A549 (cell line): ENCODE data around the gene SLC38A2. TPM values are rescaled to one million over a fixed set of nuclear protein-coding genes. Genes with fewer than 3 reads are reported as not detected.

Source experiments
- ATAC-seq, 2 experiments: fragments of 200-7000 bp in 1 of 2; fragments of >200 bp in 1 of 2; cut with Nextera tagmentation in 1 of 2; cut with Tn5 transposase in 1 of 2; 3 replicates each; pipeline versions ENCODE4 v1.8.0 to v1.9.1; 2018 to 2020; ENCODE audit warnings: mild to moderate bottlenecking in 1 of 2, moderate library complexity in 1 of 2
- CTCF ChIA-PET: fragments of 300-600 bp; sonication (Branson Sonifier 250); formaldehyde crosslinking; extraction: SDS; loops from one replicate; lab custom pipeline; 2021; ENCODE audit warnings: antibody characterized with exemption, inconsistent platforms; lab: Yijun Ruan, JAX
- POLR2A ChIA-PET: fragments of 350-600 bp; formaldehyde crosslinking; extraction: SDS; loops from one replicate; lab custom pipeline; 2021; ENCODE audit warnings: antibody characterized with exemption, inconsistent platforms; lab: Yijun Ruan, JAX
- DNase-seq, 2 experiments: peaks; one replicate each; pipeline versions ENCODE4 v3.0.0 to v3.0.0-alpha.2; 2011 to 2016; ENCODE audit warnings: low read depth in 1 of 2, low spot score in 1 of 2
- FAIRE-seq: peaks from 2 replicates; lab custom pipeline; 2011; peaks lifted over from hg19 to GRCh38; lab: Jason Lieb, UNC
- H3K27ac ChIP-seq, 2 experiments: fragments of >200 bp; sonication (Bioruptor Twin); formaldehyde crosslinking; 3 replicates each; pipeline ENCODE4 v1.5.1; 2016 to 2017
- H3K4me1 ChIP-seq: fragments of >200 bp; sonication (Bioruptor Twin); formaldehyde crosslinking; 3 replicates; pipeline ENCODE4 v1.6.1; 2016
- H3K4me2 ChIP-seq: fragments of >200 bp; sonication (Bioruptor Twin); formaldehyde crosslinking; 3 replicates; pipeline ENCODE4 v1.6.1; 2016
- H3K4me3 ChIP-seq: fragments of >200 bp; sonication (Bioruptor Twin); formaldehyde crosslinking; 3 replicates; pipeline ENCODE4 v1.5.1; 2016
- H3K9me3 ChIP-seq: fragments of >200 bp; sonication (Bioruptor Twin); formaldehyde crosslinking; 3 replicates; pipeline ENCODE4 v1.6.1; 2016
- BCL3 ChIP-seq: fragments of >200 bp; sonication (Bioruptor Twin); formaldehyde crosslinking; IDR thresholded peaks from 3 replicates; pipeline ENCODE4 v1.6.1; 2016
- ESRRA ChIP-seq: fragments of 150-350 bp; IDR thresholded peaks from 2 replicates; pipeline ENCODE4 v1.6.1; 2014; ENCODE audit warnings: mild to moderate bottlenecking, low read length, borderline replicate concordance
- FOSL2 ChIP-seq, 2 experiments: fragments of 450-650 bp in 1 of 2; fragments of >200 bp in 1 of 2; sonication (Bioruptor Twin) in 1 of 2; formaldehyde crosslinking; IDR thresholded peaks; 2 replicates each; pipeline versions ENCODE4 v1.5.0 to v1.6.1; 2016 to 2020; ENCODE audit warnings: mild to moderate bottlenecking in 1 of 2, moderate library complexity in 1 of 2
- FOXS1 ChIP-seq: fragments of 250-450 bp; sonication (Bioruptor Pico); IDR thresholded peaks from 2 replicates; pipeline ENCODE4 v1.5.0; 2020; ENCODE audit warnings: mild to moderate bottlenecking, moderate library complexity
- HES2 ChIP-seq: fragments of >200 bp; sonication (Bioruptor Twin); formaldehyde crosslinking; IDR thresholded peaks from 2 replicates; pipeline ENCODE4 v1.6.1; 2016
- HEYL ChIP-seq: fragments of 250-450 bp; sonication (Bioruptor Pico); IDR thresholded peaks from 2 replicates; pipeline ENCODE4 v1.8.0; 2021; ENCODE audit warnings: mild to moderate bottlenecking, moderate library complexity
- HOXB5 ChIP-seq: fragments of 250-450 bp; sonication (Bioruptor Pico); IDR thresholded peaks from 2 replicates; pipeline ENCODE4 v1.5.0; 2020; ENCODE audit warnings: mild to moderate bottlenecking, moderate library complexity
- MAFK ChIP-seq: fragments of 450-650 bp; IDR thresholded peaks from 2 replicates; pipeline ENCODE4 v1.6.1; 2014; ENCODE audit not compliant: partially characterized antibody
- MAX ChIP-seq: IDR thresholded peaks from 2 replicates; pipeline ENCODE4 v1.6.1; 2012
- MYC ChIP-seq: IDR thresholded peaks from 2 replicates; pipeline ENCODE4 v1.6.1; 2012; ENCODE audit warnings: mild to moderate bottlenecking, inconsistent platforms, low read length, improper control_type of control experiment, borderline replicate concordance
- NFE2L2 ChIP-seq: fragments of 150-350 bp; conservative IDR thresholded peaks from 2 replicates; pipeline ENCODE4 v1.6.1; 2014; ENCODE audit warnings: low read length
- NR3C1 ChIP-seq: fragments of >200 bp; sonication (Bioruptor Twin); formaldehyde crosslinking; IDR thresholded peaks from 3 replicates; pipeline ENCODE4 v1.6.1; 2017
- REST ChIP-seq: fragments of 200-600 bp; sonication (generic); IDR thresholded peaks from 2 replicates; pipeline ENCODE4 v1.6.1; 2016; ENCODE audit warnings: antibody characterized with exemption, mild to moderate bottlenecking, moderate library complexity
- RFX5 ChIP-seq: fragments of 450-650 bp; IDR thresholded peaks from 2 replicates; pipeline ENCODE4 v1.7.1; 2014; ENCODE audit warnings: antibody characterized with exemption, mild to moderate bottlenecking, moderate library complexity
- SREBF2 ChIP-seq: fragments of 450-650 bp; IDR thresholded peaks from 2 replicates; pipeline ENCODE4 v1.6.1; 2014; ENCODE audit warnings: mild to moderate bottlenecking, moderate library complexity
- ZC3H11A ChIP-seq: fragments of 450-650 bp; IDR thresholded peaks from 2 replicates; pipeline ENCODE4 v1.6.1; 2014; ENCODE audit warnings: antibody characterized with exemption, mild to moderate bottlenecking
- ZSCAN20 ChIP-seq: fragments of 250-450 bp; sonication (Bioruptor Pico); IDR thresholded peaks from 2 replicates; pipeline ENCODE4 v1.8.0; 2022; ENCODE audit warnings: mild to moderate bottlenecking, moderate library complexity
- WGBS: methylation state at CpG from one replicate; pipeline ENCODE4 v1.1.6; 2017; ENCODE audit errors: missing lambda C conversion rate; 5-methylcytosine and 5-hydroxymethylcytosine counted together
- polyA plus RNA-seq, 4 experiments: library from polyadenylated mRNA; depleted of rRNA in 3 of 4; stranded (reverse); fragments of >200 nt; fragmentation: RNase III in 1 of 4; extraction: RNeasy Plus Mini Kit Qiagen cat#74134 plus additional on column Dnase treatment in 1 of 4; gene quantifications; 2 replicates in 3 of 4; 3 replicates in 1 of 4; pipeline ENCODE4 v1.2.3, GENCODE V29; 2011 to 2017
- TF ChIP-seq, protein P1 (sequence below): fragments of 250-450 bp; sonication (Bioruptor Pico); IDR thresholded peaks from 2 replicates; pipeline ENCODE4 v1.5.0; 2020; ENCODE audit warnings: low read depth, mild to moderate bottlenecking, moderate library complexity

SLC38A2 gene
- polyA plus RNA-seq, 2 of the 4 experiments (the other 2 are of a cell fraction): 187 to 519 TPM

- TF ChIP-seq HES2: no peak
- TF ChIP-seq NFE2L2: no peak
- TF ChIP-seq HOXB5 (CRISPR knock-in tag): no peak
- no peak for TF ChIP-seq FOXS1 (CRISPR knock-in tag)
- no peak for TF ChIP-seq ESRRA
These were observed 51.8 kb downstream of the SLC38A2 start (continued) for GRCh38 chr12:46320731-46321130.

GRCh38 chr12:46318037-46318436 lies 54.5 kb downstream of the SLC38A2 start:
- Histone ChIP-seq H3K4me3 (no peak overlapping the region), H3K9me3 (peaks cover 12% of the 10 kb centered on the region; the same call in 1 of the 3 replicates), H3K27ac (no peak overlapping the region), H3K4me1 (no peaks in the 10 kb centered on the region), H3K4me2 (no peak overlapping the region)
- ATAC-seq (no peak), DNase-seq (no peak), FAIRE-seq (no peak)
- POLR2A ChIA-PET: no interaction called here
- no peak for TF ChIP-seq ZC3H11A
- TF ChIP-seq, protein P1, sequence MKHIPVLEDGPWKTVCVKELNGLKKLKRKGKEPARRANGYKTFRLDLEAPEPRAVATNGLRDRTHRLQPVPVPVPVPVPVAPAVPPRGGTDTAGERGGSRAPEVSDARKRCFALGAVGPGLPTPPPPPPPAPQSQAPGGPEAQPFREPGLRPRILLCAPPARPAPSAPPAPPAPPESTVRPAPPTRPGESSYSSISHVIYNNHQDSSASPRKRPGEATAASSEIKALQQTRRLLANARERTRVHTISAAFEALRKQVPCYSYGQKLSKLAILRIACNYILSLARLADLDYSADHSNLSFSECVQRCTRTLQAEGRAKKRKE: no peak
- no peak for TF ChIP-seq MYC
- no peak for TF ChIP-seq NR3C1
- no peak for TF ChIP-seq MAFK
- TF ChIP-seq BCL3: no peak
- no peak for TF ChIP-seq FOSL2 (IDR thresholded peaks at IDR 0.05)
- no peak for TF ChIP-seq FOSL2 (CRISPR knock-in tag; IDR thresholded peaks at IDR 0.05)
- TF ChIP-seq REST: no peak
- TF ChIP-seq HEYL (CRISPR knock-in tag): no peak
- no peak for TF ChIP-seq SREBF2
- no peak for TF ChIP-seq MAX
- no peak for TF ChIP-seq RFX5
- TF ChIP-seq ZSCAN20 (CRISPR knock-in tag): no peak
- no peak for TF ChIP-seq FOXS1 (CRISPR knock-in tag)
- TF ChIP-seq ESRRA: no peak
- CTCF ChIA-PET: no interaction called here
- WGBS: 54% methylated on average over 5 of the region's 5 CpGs

Other genes starting within 250 kb of the SLC38A2 start
- gene SLC38A1, start 103.7 kb downstream of the SLC38A2 start, polyA plus RNA-seq (2011; rRNA removed): 183 and 231 TPM in 2 replicates
- gene SLC38A1, start 103.7 kb downstream of the SLC38A2 start, polyA plus RNA-seq (2017; fragmentation: RNase III; extraction: RNeasy Plus Mini Kit Qiagen cat#74134 plus additional on column Dnase treatment): 61.6 to 63.9 TPM (median 62.7 TPM) in 3 replicates